HG02852 (cell line): ENCODE data around the gene FGF14.

Source experiments
- ATAC-seq: cut with Tn5 transposase; IDR thresholded peaks from one replicate; pipeline ENCODE4 v1.9.1; 2021; ENCODE audit warnings: mild to moderate bottlenecking, moderate library complexity; ENCODE audit not compliant: unreplicated experiment

Gene FGF14

GRCh38 chr13:102000764-102001163 is 401.1 kb downstream of the FGF14 start:
- no peak for ATAC-seq

- no peak for ATAC-seq
Observed at GRCh38 chr13:101998129-101998528, 403.7 kb downstream of the FGF14 start.

- ATAC-seq: no peak
Observed at GRCh38 chr13:101996954-101997353, 404.9 kb downstream of the FGF14 start.

- no peak for ATAC-seq
Observed at GRCh38 chr13:101989798-101990350, 412.0 kb downstream of the FGF14 start.

- no peak for ATAC-seq
Observed at GRCh38 chr13:101988140-101988539, 413.7 kb downstream of the FGF14 start.

- ATAC-seq: no peak
Observed at GRCh38 chr13:101986316-101986715, 415.5 kb downstream of the FGF14 start.

- ATAC-seq: no peak
Observed at GRCh38 chr13:101985321-101985720, 416.5 kb downstream of the FGF14 start.

- ATAC-seq: no peak
Observed at GRCh38 chr13:101982903-101983302, 418.9 kb downstream of the FGF14 start.

- ATAC-seq: no peak
Observed at GRCh38 chr13:101979825-101980224, 422.0 kb downstream of the FGF14 start.

- no peak for ATAC-seq
Observed at GRCh38 chr13:101978552-101979315, 423.1 kb downstream of the FGF14 start.

GRCh38 chr13:101977475-101977874 is 424.4 kb downstream of the FGF14 start:
- ATAC-seq: no peak

GRCh38 chr13:101972191-101972590 is 429.7 kb downstream of the FGF14 start:
- no peak for ATAC-seq

GRCh38 chr13:101970341-101970740 is 431.5 kb downstream of the FGF14 start:
- no peak for ATAC-seq

- ATAC-seq: no peak
Observed at GRCh38 chr13:101967781-101968180, 434.1 kb downstream of the FGF14 start.

GRCh38 chr13:101967216-101967615 is 434.6 kb downstream of the FGF14 start:
- no peak for ATAC-seq

- ATAC-seq: no peak
Observed at GRCh38 chr13:101965096-101965495, 436.8 kb downstream of the FGF14 start.

GRCh38 chr13:101959016-101959415 is 442.8 kb downstream of the FGF14 start:
- ATAC-seq: no peak

GRCh38 chr13:101955764-101956163 is 446.1 kb downstream of the FGF14 start:
- peak; percentile 48 for ATAC-seq

GRCh38 chr13:101951114-101951513 is 450.7 kb downstream of the FGF14 start:
- no peak for ATAC-seq

GRCh38 chr13:101949681-101950080 is 452.2 kb downstream of the FGF14 start:
- ATAC-seq: no peak

- no peak for ATAC-seq
Observed at GRCh38 chr13:101946401-101946800, 455.4 kb downstream of the FGF14 start.

GRCh38 chr13:101945435-101945834 is 456.4 kb downstream of the FGF14 start:
- ATAC-seq: no peak

GRCh38 chr13:101944521-101944920 is 457.3 kb downstream of the FGF14 start:
- ATAC-seq: no peak
